CMK (cell line): Measurements from ENCODE around the gene KLF16.
"Not testable (repeated sequence)": the region's sequence is repeated elsewhere in the genome, so short reads cannot be mapped to it uniquely, and the experiment has no call there.

ENCODE experiments used
- DNase-seq: peaks from one replicate; pipeline ENCODE4 v3.0.0-alpha.2; 2010; ENCODE audit warnings: low read depth

Gene KLF16

DNA sequence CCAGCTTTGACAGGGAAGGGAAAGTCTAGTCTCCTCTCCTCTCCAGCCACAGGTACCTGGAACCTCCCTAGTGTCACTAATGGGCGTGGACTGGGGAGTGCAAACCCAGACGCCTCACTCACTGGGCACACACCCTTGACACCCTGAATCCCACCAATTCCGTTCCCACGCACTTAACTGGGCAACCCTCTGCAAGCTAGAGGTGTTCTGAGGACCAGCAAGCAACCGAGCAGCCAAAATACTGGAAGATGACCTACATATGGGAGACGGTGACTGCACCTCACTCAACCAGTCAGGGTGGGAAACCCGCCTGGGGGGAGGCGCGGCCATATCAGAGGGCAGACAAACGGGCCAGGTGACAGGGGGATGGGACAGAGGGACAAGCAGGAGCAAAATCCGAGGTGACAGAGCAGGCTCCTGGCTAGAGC is 20.9 kb upstream of the KLF16 start:
- no peak for DNase-seq

DNA sequence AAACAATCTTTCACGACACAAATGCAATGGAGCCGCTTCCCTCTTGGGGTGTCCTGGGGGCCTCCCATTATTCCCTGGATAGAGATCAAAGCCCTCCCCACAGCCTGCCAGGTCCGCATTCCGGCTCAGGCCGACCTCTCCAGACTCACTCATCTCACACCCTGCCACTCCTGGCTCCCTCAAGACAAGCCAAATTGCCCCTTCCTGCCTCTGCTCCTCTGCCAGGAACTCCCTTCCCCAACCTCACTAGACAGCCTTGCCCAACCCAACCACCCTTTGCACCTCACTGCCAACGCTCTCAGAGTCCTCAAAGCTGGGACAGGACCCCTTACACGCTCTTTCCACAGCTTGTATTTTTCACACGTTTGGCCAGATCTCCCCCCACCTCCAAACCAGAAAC is 20.4 kb upstream of the KLF16 start:
- DNase-seq: no peak

DNA sequence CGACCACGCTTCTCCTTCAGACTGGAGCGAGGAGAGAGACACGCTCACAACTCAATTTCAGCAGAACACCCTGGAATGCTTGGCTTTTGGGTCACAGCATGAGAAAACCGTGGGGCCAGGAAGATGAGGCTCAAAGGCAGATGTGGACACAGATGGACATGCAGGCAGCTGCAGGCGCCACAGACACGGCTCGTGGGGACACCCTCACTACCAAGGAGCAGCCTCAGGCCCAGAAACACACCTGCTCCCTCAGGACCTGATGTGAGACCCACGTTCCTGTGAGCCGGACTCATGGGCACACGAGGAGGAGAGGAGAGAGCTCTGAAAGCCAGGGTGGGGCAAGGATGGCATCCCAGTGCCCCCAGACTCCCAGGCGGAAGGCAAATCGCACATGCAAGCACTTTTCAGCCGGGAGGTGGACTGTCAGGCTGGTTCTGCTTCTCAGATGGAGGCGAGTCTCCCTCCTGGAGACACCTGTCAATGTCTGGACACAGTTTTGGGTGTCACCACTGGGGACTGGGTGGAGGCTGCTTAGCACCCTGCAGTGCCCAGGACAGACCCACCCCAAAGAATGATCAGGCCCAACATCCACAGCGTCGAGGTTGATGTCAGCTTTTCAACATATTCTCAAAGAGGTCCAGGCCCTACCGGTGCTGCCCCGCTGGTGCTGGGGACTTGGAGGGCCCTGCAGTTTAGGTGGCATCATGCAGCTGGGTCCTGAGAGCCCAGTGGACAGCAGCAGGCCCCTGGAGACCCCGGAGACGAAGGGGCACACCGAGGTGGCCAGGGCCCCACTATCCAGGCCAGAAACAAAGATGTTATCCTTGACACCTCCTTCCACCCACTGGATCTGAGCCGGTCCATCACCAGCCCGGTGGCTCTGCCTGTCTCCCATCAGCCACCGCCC is 19.7 kb upstream of the KLF16 start:
- DNase-seq: no peak

DNA sequence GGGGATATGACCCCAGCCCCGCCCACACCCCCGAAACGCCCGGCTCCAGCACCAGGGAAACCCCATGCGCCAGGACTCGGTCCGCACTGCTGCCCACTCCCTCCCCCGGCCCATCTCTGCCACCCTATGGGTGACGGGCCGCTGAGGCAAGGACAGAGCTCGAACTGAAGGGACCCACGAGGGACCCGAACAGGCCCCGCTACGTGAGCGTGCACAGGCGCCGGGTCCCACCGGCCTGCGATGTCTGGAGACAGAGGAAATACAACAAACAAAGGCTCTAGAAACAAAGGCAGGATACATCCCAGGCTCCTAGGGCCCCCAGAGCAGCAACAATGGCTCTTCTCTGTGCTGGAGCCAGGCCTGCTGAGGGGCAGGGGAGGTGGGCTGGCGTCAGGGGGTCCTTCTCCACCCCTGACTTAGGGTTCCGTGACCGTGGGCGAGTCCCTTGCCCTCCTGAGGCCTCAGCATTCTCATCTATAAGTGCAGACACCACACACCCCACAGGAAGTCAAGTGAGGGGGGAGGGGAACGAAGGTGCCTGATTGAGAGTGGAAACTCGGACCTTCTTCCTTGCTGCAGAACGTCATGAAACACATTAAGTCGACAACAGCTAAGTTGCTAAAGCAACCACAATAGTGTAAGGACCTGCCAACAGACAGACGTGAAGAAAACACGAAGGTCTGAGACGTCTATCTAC is 18.9 kb upstream of the KLF16 start:
- no peak for DNase-seq

DNA sequence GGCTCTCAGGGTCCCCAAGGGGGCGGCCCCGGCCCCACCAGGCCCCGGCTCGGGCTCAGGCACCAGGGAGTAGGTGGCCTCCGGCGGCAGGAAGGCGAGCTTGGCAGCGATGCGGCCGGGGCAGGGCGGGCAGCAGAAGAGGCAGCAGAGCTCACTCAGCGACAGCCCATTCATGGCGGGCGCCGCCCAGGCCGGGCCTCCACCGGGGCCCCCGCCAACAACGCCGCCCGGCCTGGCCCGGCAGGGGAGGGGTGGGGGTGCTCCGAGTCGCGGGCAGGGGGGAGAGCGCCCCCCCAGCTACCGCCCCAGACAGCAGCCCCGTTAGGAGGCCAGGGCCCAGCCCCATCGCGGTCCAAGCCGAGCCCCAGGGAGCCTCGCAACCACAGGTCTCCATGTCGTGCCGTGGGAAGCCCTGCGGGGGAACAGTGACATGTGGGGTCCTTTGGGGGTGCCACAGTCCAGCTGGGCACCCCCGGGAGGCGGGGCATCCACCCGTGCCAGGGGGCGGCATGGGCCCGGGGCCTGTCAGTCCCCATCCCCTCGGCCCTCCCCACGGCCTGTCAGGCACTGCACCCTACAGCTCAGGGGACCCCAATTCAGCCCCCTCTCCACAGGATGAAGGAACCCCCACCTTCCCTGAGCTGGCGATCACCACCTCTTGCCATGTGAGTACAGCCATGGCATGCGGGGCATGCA is 18.2 kb upstream of the KLF16 start:
- DNase-seq: not testable (repeated sequence)

DNA sequence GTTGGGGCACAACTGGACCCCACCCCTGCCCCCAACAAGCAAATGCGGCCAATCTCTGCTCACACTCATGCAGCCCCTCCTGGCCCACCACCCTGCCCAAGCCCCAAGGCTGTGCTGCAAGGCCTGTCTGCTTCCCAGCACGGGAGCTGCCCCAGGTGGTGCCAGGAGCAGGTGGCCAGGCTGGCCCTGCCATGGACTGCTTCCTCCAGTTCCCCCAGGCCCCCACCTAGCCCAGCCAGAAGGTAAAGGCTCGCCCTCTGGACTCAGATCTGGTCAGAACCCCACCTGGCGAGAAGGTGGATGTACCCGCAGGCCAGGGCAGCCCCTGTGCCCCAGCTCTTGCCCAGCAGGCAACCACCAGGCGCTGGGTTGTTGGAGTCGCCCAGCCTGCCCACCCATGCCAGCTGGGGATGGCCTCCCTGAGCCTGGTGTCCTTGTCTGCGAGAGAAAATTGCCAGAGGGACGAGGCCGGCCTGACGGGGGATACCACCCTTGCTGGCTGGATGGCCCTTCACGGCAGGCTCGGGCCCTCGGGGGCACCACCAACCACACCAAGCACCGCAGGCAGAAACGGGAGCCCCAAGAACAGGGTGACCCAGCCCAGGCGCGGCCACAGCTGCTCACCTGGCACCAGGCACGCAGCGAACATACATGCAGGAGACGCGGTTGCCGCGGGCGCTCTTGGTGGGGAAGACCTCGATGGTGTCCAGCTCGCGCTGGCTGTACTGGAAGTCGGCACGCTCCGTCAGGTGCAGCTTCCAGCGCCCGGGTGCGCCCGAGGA is 17.4 kb upstream of the KLF16 start:
- no peak for DNase-seq

DNA sequence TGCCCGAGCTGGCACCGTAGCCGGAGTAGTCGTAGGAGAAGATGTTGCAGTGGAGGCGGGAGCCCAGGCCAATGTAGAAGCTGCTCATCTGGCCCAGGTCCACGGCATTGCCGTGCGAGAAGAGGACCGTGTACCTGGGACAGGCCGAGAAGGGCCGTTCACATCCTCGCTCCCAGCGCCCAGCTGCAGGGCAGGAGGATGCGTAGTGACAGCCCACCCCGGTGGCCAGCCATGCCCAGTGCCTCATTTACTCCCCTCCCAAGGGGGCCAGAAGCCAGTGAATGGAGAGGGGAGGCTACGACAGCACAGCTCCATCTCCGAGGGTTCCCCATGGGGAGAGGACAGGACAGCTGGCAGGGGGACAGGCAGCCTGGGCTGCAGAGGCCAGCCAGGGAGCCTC is 16.6 kb upstream of the KLF16 start:
- not testable (repeated sequence) for DNase-seq

DNA sequence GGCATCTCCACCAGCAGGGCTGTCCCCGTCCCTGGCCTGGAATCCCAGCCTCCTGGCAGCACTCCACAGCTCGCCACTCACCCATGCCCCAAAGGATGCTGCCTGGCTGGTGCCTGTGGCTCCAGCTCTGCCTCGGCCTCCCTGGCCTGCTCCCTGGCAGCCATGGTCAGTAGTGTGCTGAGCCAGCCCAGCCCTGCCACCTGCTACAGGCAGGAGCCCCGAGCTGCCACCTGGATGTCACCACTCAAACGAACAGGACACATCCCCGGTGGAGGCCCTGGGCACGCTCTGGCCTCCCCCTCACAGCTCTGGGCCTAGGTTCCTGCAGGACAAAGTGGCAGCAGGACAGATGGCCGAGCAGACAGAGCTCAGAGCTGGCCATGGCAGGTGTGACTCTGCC is 15.2 kb upstream of the KLF16 start:
- not testable (repeated sequence) for DNase-seq

DNA sequence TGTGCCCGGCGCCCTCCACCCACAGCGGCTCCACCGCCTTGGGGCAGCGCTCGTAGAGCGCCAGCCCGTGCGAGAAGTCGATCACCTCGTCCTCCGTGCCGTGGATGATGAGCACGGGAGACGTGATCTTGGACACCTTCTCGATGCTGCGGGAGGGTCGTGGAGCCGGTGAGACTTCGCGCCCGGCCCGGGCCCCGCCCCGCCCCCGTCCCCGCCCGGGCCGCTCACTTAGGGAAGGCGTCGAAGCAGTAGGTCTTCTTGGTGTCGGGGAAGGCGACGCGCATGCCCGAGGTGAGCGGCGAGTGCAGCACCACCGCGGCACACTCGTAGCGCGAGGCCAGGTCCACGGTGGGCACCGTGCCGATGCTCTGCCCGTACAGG is 13.9 kb upstream of the KLF16 start:
- DNase-seq: not testable (repeated sequence)

DNA sequence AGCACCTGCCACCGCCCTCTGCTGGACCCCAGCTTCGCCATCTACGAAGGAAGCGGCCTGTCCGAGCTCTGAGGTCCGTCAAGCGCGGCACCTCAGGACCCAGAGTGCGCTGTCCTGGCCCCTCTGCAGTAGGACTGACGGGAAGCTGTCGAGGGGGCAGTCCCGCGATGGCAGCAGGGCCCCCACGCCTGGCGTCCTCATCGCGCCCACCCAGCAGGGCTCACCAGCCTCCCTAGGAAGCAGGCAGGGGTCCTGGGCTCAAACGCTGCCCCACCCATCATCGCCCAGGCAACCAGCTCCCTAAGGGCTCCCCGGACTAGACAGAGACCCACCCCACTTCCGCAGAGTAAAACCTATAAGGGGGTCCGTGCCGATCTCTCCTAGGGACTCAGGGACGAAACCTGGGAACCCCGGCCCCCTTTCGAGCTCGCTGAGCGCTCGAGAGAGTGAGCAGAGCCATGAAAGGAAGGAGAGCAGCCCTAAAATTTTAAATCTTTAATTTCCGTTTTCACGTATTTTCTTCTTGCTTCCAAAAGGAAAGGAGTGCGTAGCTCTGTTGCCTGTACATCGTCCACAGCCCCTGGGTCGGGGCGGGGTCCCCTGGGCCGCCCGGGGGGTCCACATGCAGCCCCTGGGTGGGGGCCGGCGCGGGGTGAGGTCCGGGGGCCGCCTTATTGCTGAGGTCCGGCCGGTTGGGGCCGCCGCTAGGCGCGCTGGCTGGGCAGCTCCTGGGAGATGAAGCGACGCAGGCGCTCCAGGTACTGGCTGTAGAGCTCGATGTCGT is 13.3 kb upstream of the KLF16 start:
- not testable (repeated sequence) for DNase-seq

DNA sequence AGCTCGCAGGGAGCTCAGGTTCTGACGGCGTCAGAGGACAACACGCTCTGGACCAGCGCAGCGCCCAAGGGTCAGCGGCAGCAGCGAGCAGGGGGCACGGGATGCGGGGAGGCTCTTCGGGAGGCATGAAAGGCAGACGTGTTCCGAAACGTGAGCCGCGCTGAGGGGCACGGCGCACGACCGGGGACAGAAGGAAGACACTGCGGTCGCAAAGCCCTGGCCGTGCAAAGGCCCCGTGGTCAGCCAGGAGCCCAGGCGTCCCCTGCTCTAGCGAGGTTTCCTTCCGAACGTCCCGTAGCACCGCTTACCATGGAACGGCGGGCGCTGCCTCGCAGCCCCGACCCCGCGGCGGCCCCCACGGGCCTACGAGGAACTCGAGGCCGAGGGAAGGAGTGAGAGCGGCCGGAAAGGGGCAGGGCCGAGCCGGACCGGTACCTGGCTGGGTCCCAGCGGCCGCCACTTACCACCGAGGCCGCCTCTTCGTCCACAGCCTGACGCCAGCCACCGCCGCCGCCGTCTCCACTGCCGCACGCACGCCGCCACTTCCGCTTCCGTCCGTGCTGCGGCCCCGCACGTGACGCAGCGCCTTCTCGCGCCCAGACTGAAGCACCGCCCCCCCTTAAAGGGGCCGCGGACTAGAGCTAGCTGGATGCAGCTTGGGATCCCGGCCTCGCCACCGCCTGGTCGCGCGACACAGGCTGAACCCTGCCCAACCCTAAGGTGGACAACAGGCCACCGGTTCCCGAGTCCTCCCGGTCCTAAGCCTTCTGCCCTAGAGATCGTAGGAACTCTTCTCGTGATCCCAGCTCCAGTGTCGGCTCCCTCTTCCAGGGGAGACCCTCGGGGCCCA is 12.5 kb upstream of the KLF16 start:
- DNase-seq: no peak

DNA sequence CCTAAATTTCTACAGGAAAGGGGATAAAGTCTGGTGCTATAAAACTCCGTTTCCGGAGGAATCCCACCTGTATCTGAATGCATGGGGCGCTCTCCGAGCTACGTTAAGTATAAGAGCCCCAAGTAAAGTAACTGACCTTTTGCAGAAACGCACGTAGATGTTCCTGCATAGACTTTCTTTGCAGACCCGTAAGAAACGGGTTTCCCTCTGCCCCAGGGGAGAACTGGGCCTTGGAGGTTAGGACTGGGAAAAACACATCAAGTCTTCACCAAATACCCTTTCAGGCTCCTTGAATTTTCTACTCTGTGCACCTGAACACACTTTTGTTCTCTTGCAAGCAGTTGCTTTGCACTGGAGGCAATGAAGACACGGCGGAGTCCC is 11.9 kb upstream of the KLF16 start:
- DNase-seq: not testable (repeated sequence)

DNA sequence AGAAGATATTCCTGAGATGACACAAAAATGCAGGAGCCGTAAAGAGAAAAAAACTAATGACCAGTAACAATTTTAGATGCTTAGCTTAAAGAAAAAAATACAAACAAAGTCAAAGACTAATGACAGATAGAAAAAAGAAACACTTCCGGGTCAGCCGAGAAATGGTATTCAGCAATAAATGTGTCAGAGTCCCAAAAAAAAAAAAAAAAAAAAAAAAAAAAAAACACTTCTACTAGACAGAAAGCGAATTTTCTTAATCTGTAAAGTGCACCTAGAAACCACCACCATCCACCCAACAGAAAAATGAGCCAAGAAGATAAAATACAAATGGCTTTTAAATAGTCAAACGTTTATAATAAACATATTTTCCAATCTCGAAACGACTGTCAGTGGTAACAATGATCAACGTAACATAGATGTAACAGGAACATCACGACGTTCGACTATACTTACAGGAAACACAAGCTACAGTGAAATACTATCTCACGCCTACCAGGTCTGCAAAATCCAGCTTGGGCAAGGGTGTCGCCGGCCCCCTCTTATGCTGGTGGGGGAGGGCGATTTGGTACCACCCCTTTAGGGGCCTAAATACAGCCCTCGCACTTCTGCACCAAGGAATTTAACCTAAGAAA is 11.3 kb upstream of the KLF16 start:
- no peak for DNase-seq

DNA sequence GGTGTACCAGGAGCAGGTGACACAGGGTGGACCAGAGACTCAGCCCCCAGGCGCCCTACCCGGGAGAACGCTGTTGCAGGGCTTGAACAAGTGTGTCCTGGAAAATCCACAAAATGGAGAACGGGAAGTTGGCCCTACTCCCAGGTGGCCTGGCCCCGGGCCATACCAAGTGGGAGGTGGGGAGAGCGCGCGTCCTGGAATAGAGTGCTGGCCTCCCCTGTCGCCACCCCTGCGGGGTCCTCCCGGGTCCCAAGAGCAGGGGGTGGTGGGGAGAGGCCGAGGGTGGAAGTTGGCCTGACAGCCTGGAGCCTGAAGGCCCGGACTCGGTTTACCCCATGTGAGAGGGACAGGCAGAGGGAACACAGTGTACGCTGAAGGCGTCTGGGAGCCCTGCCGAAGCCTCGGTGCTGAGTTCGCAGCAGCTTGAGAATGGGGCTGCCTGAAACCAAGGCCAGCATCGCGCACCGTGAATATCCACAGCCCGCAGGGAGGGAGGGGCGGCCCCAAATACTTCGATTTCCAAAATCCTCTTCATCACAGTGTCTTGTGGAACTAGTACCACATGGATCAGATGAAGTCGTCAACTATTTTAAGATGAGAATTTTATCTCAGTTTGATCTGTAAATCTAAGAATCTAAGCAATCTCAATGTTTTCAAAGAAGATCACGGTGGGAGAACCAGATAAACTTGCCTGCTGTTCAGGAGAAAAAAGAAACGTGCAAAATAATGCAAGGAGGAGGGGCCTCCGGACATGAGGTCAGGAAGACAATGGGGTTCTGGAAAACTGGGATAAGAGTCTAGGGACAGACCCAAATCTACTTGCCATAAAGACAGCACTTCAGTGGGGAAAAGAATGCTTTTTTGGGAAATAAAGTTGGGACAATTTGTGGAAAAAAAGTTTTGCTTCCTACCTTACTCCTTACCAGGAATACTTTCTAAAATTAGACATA is 10.4 kb upstream of the KLF16 start:
- DNase-seq: no peak

DNA sequence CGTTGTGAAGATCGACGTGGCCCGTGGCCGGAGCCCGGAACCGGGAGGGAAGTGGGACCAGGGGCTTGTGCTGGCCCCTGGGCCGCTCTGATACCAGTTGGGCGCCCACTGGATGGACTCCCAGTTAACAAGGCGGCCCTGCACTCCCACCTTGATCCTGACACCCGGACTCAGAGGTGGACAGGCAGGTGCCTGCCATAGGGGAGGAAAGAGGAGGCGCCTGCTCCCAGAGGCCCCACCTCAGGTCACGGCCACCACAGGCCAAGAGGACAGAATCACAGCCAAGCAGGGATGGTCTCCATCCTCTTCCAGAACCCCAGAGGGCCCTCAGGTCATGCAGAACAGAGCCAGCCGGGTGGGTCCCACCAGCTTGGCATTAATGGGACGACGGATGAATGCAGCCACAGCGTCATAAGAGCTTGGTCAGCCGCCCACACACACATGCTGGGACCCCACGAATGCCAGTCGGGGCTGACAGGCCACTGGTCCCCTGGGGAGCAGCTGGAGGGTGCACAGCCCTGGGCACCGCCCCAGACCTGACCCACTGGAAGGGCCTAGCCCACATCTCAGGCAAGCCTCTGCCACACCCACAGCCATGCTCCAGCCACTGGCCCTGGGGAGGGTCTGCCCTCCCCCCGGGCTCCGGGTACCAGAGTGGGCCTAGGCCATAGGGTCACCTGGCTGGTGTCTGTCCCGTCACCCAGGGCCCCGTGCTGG is 9.6 kb upstream of the KLF16 start:
- no peak for DNase-seq

DNA sequence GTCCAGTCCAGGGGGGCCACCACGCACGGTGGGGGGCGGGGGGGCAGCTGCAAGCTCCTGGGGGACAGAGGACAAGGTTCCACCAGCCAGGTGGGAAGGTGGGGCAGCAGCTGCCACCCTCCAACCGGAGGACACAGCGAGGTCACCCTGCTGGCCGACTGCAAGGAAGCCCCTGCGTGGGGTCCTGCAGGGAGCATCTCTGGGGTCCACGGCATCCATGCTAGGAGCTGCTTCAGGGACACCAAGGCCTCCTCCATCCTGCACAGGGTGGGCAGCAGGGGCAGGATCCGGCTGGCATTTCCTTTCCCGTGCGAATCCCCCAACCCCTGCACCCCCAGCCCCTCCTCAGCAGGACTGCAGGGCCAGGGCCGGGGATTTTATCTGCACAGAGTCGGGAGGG is 8.3 kb upstream of the KLF16 start:
- DNase-seq: no peak

DNA sequence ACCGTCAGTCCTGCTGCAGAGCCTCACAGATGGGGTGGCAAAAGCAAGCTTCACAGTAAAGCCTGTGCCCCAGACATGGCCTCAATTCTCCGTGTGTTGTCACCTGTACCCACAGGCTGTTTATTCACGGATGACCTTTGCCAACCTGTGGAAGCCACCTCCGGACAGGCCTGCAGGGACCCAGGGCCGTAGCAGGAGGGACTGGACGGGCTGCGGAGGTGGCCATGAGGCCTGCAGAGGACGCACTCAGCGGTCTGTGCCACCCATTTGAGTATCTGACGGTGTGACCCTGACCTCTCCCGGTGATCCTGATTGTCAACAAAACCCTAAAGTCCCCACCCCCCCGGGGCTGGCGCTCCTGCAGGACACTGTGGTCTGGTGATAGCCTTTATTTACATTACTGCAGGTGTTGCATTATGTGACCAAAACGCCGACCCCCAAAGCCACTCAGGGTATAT is 7.8 kb upstream of the KLF16 start:
- no peak for DNase-seq

DNA sequence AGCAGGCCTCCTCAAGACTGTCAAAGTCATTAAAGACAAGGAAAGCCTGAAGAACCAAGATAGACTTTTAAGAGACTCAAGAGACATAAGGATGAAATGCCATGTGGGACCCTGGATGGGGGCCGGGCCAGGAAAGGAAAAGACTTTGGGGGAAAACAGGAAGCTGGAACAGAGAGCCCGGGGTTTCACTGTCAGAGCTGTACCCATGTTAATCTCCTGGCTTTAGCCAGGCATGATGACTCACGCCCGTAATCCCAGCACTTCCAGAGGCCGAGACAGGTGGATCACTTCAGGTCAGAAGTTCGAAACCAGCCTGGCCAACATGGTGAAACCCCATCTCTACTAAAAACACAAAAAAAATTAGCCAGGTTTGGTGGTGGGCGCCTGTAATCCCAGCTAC is 5.6 kb upstream of the KLF16 start:
- no peak for DNase-seq
